ENCODE results near the gene SYNJ1. TPM values are rescaled to one million over a fixed set of nuclear protein-coding genes. Genes with fewer than 3 reads are reported as not detected.
"Not testable (repeated sequence)": the region's sequence is repeated elsewhere in the genome, so short reads cannot be mapped to it uniquely, and the experiment has no call there.

The SYNJ1 gene
- total RNA-seq, 4 donors from 2014 or later = 5.9 to 18.1 (median 10.8) TPM

DNA sequence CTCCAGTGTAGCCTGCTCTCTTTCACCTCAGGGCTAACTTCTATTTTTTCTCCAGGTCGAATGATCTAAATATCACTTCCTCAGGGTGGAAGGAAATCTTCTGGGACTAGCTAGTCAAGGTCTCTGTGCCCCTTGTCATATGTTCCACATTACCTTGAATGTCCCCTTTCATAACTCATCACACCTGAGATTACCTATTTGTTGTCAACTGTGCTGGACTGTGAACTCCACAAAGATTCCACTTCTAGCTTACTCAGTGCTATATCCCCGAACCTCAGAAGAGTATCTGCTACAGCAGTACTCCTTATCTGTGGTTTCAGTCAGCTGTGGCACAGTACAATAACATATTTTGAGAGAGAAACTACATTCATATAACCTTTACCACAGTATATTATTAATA lies 14.6 kb upstream of the SYNJ1 start:
- intact Hi-C loops (cut with DNase I; ENCODE audit: low total_unique reads) = no loop called here
- no peak overlapping the region for H3K4me3 ChIP-seq (ENCODE audit: low read depth, poor library complexity, severe bottlenecking)
- WGBS, 2 donors = 70 to 77% methylated on average over 2 of the region's 2 CpGs
- no peak for TF ChIP-seq POLR2A (IDR thresholded peaks at IDR 0.05)
- TF ChIP-seq, protein P1, sequence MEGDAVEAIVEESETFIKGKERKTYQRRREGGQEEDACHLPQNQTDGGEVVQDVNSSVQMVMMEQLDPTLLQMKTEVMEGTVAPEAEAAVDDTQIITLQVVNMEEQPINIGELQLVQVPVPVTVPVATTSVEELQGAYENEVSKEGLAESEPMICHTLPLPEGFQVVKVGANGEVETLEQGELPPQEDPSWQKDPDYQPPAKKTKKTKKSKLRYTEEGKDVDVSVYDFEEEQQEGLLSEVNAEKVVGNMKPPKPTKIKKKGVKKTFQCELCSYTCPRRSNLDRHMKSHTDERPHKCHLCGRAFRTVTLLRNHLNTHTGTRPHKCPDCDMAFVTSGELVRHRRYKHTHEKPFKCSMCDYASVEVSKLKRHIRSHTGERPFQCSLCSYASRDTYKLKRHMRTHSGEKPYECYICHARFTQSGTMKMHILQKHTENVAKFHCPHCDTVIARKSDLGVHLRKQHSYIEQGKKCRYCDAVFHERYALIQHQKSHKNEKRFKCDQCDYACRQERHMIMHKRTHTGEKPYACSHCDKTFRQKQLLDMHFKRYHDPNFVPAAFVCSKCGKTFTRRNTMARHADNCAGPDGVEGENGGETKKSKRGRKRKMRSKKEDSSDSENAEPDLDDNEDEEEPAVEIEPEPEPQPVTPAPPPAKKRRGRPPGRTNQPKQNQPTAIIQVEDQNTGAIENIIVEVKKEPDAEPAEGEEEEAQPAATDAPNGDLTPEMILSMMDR (IDR thresholded peaks at IDR 0.05) = no peak
- DNase-seq (ENCODE audit: low spot score in 2 of 2) = no peak

DNA sequence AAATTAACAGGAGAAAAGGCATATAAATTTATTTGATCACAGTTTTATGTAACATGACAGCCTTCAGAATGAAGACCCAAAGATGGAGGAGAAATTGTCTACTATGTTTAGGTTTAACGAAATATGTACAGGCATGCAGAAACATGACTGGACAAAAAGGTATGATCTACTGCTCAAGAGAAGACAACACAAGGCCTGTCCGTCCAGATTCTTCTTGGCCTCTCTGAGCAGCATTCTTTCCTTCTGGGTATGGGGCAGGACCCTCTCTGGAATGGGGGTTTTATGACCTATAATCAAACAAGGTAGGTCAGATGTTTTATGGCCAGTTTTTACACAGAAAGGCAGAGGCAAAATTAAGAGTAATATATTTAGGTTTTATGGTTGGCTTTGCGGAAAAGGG lies 13.5 kb upstream of the SYNJ1 start:
- no peak overlapping the region for H3K4me3 ChIP-seq (ENCODE audit: low read depth, poor library complexity, severe bottlenecking)
- no peak for DNase-seq (ENCODE audit: low spot score in 2 of 2)
- TF ChIP-seq POLR2A (IDR thresholded peaks at IDR 0.05) = no peak
- TF ChIP-seq, protein P1 (IDR thresholded peaks at IDR 0.05) = no peak
- intact Hi-C loops (cut with DNase I; ENCODE audit: low total_unique reads) = no loop called here
- WGBS, 2 donors = 70 to 72% methylated on average over 3 of the region's 3 CpGs

DNA sequence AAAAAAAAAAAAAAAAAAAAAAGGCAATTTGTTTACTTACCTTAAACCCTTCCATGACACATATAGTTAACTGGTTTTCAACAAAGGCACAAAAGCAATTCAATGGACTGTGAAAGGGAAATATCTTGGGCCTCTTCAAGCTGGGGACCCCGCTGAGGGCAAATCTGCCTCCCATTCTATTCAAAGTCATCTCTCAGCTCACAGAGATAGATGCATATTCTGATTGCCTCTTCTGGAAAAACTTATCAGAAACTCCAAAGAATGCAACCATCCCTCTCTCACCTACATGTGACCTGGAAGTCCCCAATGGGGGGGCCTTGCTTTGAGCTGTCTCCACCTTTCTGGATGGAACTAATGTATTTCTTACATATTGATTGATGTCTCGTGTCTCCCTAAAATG lies 12.1 kb upstream of the SYNJ1 start:
- H3K4me3 ChIP-seq (ENCODE audit: low read depth, poor library complexity, severe bottlenecking) = no peak overlapping the region
- DNase-seq (ENCODE audit: low spot score in 2 of 2) = no peak
- intact Hi-C loops (cut with DNase I; ENCODE audit: low total_unique reads) = no loop called here
- WGBS, 2 donors = 97 to 98% methylated on average over 2 of the region's 2 CpGs
- TF ChIP-seq, protein P1 (IDR thresholded peaks at IDR 0.05) = no peak
- TF ChIP-seq POLR2A (IDR thresholded peaks at IDR 0.05) = no peak

DNA sequence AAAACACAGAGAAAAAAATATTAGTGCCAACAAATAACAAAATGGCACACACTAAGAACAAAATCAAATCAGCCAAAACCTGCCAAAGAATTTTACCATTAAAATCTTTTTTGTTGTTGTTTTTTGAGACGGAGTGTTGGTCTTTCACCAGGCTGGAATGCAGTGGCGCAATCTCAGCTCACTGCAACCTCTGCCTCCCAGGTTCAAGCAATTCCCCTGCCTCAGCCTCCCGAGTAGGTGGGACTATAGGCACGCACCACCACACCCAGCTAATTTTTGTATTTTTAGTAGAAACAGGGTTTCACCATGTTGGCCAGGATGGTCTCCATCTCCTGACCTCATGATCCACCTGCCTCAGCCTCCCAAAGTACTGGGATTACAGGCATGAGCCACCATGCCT lies 8.3 kb upstream of the SYNJ1 start:
- DNase-seq (ENCODE audit: low spot score in 2 of 2); H3K4me3 ChIP-seq (ENCODE audit: low read depth, poor library complexity, severe bottlenecking); intact Hi-C loops (cut with DNase I; ENCODE audit: low total_unique reads): not testable (repeated sequence)
- 93 to 95% methylated on average over 4 of the region's 4 CpGs for WGBS, 2 donors

DNA sequence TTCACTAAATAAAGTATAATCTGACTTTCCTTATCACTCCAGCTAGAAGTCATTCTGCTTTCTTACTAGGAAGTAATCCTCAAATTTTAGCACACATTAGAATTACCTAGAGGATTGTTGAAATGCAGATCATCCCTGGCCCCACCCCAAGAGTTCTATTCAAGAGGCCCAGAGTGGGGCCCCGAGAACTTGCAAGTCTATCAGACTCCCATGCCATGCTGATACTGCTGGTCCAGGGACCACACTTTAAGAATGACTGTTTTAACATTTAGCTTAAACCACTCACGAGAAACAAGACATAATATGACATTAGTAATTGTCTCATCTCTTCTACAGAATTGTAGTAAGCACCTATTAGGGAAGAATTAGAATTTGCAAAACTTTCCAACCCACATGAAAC lies 7.7 kb upstream of the SYNJ1 start:
- H3K4me3 ChIP-seq (ENCODE audit: low read depth, poor library complexity, severe bottlenecking) = no peak overlapping the region
- 80 to 93% methylated on average over 2 of the region's 2 CpGs for WGBS, 2 donors
- intact Hi-C loops (cut with DNase I; ENCODE audit: low total_unique reads) = no loop called here
- DNase-seq (ENCODE audit: low spot score in 2 of 2) = no peak
- TF ChIP-seq POLR2A (IDR thresholded peaks at IDR 0.05) = no peak

DNA sequence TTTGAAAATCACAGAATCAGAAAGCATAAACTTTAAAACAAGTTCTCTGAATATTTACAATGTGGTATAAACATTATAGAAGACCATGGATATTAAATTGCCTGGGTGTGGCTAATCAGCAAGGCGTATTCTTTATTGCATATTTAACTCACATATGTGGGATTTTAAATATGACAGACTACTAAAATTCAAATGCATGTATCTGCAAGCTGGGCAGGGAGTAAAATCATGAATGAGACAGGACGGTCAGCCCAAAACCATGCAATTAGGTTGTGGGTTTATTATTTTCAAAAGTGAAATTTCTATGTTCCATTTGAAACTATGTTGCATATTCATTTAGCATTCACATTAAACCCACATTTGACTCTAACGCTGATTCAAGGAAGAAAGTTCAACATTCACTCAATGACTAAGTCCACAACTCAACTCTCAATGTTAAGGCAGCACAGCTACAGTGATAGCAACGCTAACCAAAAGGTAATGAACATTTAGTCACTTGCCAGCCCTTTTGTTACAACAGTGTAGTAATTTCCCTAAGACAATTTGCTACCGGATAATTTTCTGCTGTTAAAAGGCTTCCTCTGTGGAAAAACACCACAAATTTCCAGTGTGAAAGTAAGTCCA lies 6.3 kb upstream of the SYNJ1 start:
- intact Hi-C loops (cut with DNase I; ENCODE audit: low total_unique reads) = no loop called here
- 92 to 93% methylated on average over 5 of the region's 5 CpGs for WGBS, 2 donors

More for the DNA sequence above, 6.3 kb upstream of the SYNJ1 start:
- DNase-seq (ENCODE audit: low spot score in 2 of 2) = no peak
- H3K4me3 ChIP-seq (ENCODE audit: low read depth, poor library complexity, severe bottlenecking) = no peak overlapping the region
- TF ChIP-seq, protein P1 (IDR thresholded peaks at IDR 0.05) = no peak
- no peak for TF ChIP-seq POLR2A (IDR thresholded peaks at IDR 0.05)
